Left hindlimb (tissue), 1 donor: Measurements from ENCODE around the gene MMP20.
"Not testable (repeated sequence)": the region's sequence is repeated elsewhere in the genome, so short reads cannot be mapped to it uniquely, and the experiment has no call there.

Experiments
- DNase-seq: peaks from one replicate; pipeline ENCODE4 v3.0.0-alpha.2; 2018

MMP20 gene

DNA sequence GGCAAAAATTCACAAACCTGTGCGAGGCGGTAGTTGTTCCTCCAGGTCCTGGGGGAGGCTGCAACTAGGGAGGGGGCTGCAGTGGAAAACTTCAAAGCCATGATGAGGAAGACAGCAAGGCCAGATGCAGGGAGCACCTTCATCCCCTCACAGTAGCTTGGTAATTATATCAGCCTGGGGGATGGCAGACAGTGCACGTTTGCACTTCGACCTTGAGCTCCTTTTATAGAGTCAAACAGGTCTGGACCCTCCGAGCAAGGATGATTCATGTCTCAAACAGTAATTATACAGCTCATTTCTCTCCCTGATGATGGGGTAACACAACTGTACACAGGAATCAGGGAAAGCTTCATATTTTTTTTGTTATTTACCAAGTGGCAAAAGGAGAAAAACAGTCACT lies at the start of gene MMP20:
Gene MMP20 (minus strand): TSS at position 156 of the 400 bp plus-strand sequence. CDS start 13 bp downstream, at position 143.
- no peak for DNase-seq

DNA sequence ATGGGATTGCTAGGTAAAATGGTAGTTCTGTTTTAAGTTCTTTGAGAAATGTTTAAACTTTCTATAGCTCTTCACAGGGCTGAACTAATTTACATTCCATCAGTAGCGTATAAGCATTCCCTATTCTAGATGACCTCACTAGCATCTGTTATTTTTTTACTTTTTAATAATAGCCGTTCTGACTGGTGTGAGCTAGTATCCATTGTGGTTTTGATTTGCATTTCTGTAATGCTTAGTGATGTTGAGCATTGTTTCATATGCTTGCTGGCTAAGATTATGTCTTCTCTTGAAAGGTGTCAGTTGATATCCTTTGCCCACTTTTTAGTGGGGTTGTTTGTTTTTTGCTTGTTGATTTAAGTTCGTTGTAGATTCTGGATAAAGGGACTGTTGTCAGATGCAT lies 44.5 kb upstream of the MMP20 start:
- DNase-seq = no peak

GRCh38 chr11:102666331-102666957 lies 41.3 kb upstream of the MMP20 start:
- DNase-seq = no peak

DNA sequence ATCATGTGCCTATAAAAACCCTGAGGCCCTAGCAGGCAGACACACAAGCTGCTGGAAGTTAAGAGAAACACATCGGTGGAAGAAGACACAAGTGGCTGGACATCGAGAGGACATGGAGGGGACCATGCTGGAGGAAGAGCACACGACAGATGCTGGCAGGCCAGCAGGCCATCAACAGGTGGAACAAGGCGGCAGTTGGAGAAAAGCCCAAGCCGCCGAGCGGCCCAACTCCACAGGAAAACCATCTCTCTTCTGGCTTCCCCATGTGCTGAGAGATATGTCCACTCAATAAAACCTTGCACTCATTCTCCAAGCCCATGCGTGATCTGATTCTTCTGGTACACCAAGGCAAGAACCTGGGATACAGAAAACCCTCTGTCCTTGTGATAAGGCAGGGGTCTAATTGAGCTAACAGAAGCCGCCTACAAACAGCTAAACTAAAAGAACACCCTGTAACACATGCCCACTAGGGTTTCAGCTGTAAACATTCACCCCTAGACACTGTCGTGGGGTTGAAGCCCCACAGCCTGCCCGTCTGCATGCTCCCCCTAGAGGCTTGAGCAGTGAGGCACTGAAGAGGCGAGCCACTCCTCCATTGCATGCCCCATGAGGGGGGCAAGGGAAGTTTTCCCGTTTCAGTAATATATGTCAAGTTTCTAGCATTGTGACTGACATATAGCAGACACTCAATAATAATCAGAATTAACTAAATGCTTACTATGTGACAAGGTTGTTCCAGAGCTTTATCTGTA lies 39.0 kb upstream of the MMP20 start:
- DNase-seq = no peak

GRCh38 chr11:102662607-102663006 lies 37.5 kb upstream of the MMP20 start:
- no peak for DNase-seq

DNA sequence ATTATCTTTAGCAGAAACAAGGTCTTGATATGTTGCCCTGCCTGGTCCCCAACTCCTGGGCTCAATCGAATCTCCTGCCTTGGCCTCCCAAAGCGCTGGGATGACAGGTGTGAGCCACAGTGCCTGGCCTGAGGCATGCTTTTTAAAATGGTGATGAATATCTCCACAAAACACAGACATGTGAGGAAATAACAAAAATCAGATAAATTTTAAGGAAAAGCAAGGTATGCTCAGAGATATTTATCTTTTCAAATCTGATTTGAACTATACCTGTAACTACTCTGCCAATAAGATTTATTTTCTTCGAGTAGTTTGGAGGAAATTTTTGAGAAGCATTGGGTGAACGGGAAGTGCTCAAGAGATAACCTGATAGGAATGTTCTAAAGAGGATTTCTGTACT lies 35.9 kb upstream of the MMP20 start:
- no peak for DNase-seq

DNA sequence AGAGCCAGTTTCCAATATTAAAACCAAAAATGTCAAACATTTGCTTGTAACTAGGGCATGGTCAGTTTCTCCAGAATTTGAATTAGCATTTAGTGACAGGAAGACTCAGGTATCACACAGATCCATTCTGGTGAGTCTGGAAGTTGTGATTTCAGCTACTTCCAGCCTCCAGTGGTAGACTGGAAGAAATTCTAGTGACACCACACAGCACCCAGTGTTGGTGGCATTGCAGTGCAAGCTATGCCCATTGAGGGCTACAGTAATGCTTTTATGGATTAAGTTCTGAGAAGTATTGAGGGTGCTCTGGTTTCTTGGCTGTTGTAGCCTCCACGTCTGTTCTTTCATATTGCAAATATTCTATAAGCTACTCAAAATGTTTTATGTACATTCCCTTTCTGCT lies 31.4 kb upstream of the MMP20 start:
- no peak for DNase-seq

DNA sequence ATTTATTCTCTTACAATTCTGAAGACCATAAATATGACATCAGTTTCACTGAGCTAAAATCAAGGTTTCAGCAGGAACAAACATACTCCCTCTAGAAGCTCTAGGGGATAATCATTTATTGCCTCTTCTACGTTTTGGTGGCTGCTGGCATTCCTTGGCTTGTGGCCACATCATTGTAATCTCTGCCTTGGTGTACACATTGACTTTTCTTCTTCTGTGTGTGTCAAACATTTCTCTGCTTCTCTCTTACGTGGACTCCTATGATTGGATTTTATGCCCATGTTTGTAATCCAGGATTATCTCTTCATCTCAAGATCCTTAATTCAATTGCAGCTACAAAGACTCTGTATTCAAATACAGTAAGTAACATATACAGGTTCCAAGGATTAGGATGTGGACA lies 30.4 kb upstream of the MMP20 start:
- DNase-seq = no peak

DNA sequence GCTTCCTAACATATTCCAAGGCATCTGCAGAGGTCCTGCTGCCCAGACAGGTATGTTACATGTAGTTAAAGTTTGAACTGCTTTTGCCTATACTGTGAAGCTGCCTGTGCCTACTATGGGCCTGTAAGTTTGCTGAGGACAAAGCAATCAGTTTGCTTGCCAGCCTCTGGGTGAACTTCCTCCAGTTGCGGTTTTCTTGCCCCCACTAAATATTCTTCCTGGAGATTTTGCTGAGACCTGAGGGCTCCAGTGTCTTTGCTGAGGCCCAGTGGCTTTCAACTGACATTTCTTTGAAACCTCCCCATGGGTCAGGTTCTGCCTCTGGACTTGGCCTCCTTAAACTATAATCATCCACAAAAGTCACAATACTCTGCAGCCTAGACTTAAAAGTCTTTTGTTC lies 29.6 kb upstream of the MMP20 start:
- no peak for DNase-seq

DNA sequence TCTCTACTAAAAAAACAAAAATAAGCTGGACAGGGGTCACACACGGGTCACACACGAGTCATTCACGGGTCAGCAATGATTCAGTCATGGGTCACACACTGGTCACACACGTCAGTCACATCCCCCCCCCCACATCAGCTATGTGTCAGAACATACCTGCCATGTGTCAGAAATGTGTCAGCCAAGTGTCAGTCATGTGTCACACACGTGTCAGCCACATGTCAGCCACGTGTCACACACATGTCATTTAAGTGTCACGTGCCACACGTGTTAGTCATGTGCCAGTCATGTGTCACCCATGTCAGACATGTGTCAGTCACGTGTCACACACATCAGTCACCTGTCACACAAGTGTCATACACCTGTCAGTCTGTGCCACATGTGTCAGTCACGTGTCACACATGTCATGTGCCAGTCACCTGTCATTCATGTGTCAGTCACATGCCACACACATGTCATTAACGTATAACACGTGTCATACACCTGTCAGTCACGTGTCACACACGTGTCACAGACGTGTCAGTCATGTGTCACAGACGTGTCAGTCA lies 28.7 kb upstream of the MMP20 start:
- no peak for DNase-seq

DNA sequence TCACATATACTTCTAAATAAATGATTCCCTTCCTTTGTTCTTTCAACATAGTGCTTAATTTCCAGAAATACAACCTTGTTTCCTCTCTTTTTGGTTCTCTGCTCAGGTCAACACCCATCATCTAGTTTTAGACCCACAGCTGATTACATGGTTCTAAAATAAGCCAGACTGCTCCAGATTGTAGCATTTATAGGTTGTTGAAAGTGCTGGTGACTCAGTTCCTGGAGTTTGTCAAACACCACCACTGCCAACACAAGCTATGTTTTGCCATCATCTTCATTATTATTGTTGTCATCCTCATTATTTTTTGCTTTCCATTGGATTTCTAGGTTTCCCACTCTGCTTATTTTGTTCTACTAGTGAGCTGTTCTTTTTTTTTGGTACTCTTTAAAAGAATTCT lies 22.3 kb upstream of the MMP20 start:
- no peak for DNase-seq

GRCh38 chr11:102643941-102644340 lies 18.8 kb upstream of the MMP20 start:
- no peak for DNase-seq

DNA sequence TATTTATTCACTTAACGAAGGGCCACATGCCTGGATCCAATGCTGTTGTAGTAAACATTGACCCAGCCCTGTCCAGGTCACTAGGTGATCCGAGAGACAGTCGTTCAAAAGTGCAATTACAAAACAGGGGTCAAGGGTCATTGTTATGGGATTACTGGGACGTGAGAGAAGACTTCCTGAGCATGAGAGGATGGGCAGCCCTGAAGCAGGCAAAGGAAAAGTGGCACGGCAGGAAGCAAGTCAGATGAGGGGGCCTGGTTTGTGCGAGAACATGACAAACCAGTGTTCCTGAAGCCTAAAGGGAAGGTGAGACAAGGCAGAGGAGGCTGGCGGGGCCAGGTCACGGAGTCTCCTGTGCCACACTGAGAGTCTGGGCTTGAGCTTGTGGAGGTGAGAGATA lies 15.8 kb upstream of the MMP20 start:
- no peak for DNase-seq

- no peak for DNase-seq
Observed at GRCh38 chr11:102639656-102640055, 14.5 kb upstream of the MMP20 start.

GRCh38 chr11:102637731-102638130 lies 12.6 kb upstream of the MMP20 start:
- DNase-seq = no peak

GRCh38 chr11:102633385-102634026 lies 8.4 kb upstream of the MMP20 start:
- DNase-seq = no peak

GRCh38 chr11:102632026-102632425 lies 6.9 kb upstream of the MMP20 start:
- no peak for DNase-seq

DNA sequence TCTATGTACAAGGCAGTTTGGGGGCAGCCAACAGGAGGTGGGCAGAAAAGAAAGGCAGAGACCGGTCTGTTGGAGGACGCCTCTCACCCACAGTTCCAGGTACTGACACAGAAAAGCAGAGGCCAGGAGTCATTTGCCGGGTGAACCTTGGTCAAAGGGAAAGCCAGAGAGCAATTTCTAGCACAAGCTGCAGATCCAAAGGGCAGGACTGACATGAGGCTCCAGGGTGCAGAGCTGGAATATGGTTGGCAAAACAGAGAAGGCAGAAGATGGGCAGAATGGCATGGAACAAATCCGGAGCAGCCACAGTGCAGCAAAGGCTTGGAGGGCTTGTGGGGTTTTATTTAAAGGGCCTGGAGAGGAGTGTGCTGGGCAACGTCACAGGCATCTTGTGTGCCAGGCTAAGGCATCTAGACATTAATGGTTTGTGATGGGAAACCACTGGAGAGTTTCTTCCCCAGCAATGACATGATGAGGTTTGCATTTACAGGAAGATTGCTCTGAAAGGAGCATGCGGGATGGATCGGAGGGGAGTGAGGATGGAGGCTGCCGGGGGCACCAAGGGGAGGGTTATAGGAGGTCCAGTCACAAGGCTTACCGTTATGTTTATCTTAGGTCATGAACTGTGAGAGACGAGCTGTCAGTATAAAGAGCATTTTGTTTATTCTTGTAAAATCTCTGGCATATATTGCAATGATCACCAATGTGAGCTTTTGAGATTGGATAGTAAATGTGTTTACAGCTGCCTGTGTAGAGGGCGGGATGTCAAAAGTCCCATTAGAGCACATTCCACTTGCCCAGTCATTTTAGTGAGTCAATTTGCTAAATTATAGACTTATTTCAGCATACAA lies 5.7 kb upstream of the MMP20 start:
- no peak for DNase-seq

- not testable (repeated sequence) for DNase-seq
Observed at GRCh38 chr11:102629908-102630307, 4.8 kb upstream of the MMP20 start.

DNA sequence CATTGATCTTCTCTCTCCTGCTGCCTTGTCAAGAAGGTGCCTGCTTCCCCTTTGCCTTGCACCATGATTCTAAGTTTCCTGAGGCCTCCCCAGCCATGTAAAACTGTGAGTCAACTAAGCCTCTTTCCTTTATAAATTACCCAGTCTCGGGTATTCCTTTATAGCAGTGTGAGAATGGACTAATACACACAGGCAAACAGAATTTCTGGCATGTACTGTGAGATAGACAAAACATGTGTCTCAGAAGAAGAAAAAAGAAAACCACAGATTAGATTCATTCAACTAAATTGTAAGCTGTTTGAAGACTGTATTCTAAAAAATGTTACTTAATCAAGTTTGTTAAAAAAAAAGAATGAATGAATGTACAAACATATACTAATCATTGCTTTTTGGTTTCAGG lies 1.5 kb upstream of the MMP20 start:
- no peak for DNase-seq

DNA sequence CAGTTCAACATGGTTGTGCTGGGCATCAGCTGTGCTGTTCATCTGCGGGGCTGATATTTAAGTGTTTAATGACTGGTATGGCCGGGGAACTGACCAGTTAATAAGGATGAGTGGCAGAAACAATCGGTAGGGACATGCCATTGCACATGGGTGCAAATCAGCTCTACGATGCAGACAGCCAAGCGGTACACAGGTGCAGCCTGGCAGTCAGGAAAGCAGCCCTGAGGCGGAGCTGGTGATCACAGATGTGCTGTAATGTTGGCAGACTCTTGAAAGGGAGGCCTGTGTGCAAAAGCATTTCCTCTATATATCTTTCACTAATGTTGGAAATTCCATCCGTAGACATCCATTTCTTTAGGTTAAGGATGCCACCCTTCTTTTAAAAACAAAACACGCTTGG lies 1.1 kb downstream of the MMP20 start:
- no peak for DNase-seq

- DNase-seq = no peak
Observed at GRCh38 chr11:102623128-102623527, 2.0 kb downstream of the MMP20 start.

DNA sequence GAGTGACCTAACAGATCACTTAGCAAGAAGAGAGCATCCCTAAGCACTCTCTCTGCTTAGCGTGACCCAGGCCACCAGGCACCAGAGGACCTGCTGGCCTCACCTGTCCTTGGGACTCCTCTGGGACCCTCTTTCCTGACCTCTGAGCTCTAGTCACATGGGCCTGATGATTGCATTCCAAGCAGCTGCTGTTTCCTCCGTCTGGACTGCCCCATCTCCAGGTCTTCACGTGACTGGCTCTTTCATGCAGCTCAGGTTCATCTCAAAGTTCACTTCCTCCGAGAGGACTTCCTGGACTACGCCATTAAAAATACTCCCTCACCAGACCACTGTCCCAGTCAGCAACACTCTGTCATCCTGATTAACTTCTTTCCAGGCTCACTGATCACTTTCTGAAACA lies 2.9 kb downstream of the MMP20 start:
- DNase-seq = no peak
